Uterus (tissue), 4 donors: ENCODE results near the gene CXCR5. TPM values are rescaled to one million over a fixed set of nuclear protein-coding genes. Genes with fewer than 3 reads are reported as not detected.

Experiments used
- DNase-seq, 2 donors: peaks; one replicate each; pipeline ENCODE4 v3.0.0-alpha.2; 2019 to 2020
- H3K27ac ChIP-seq, 2 donors: fragments of 200-600 bp; sonication (generic); 1 replicate in 1 of 2; 2 replicates in 1 of 2; pipeline ENCODE4 v1.5.1; 2016 to 2018
- H3K27me3 ChIP-seq, 2 donors: fragments of 200-600 bp; sonication (generic); one replicate each; pipeline ENCODE4 v1.5.1; 2018 to 2019; ENCODE audit warnings: control low read depth in 1 of 2
- H3K36me3 ChIP-seq, 2 donors: fragments of 200-600 bp; sonication (generic); one replicate each; pipeline ENCODE4 v1.5.1; 2019; ENCODE audit warnings: control low read depth in 1 of 2
- H3K4me1 ChIP-seq, 2 donors: fragments of 200-600 bp; sonication (generic); one replicate each; pipeline ENCODE4 v1.5.1; 2018 to 2019; ENCODE audit warnings: control low read depth in 1 of 2
- H3K4me3 ChIP-seq, 2 donors: fragments of 200-600 bp; sonication (generic); 1 replicate in 1 of 2; 2 replicates in 1 of 2; pipeline ENCODE4 v1.5.1; 2018 to 2019; ENCODE audit warnings: mild to moderate bottlenecking in 1 of 2
- H3K9me3 ChIP-seq, 2 donors: fragments of 200-600 bp; sonication (generic); one replicate each; pipeline ENCODE4 v1.5.1; 2019; ENCODE audit warnings: control low read depth in 1 of 2
- CTCF ChIP-seq, 4 experiments: fragments of 200-600 bp in 2 of 4; fragments of 450-650 bp in 2 of 4; sonication (generic) in 2 of 4; IDR thresholded peaks; one replicate each; pipeline ENCODE4 v1.5.1; 2016 to 2019; ENCODE audit warnings: antibody characterized with exemption in 4 of 4, mild to moderate bottlenecking in 2 of 4, moderate library complexity in 1 of 4
- POLR2A ChIP-seq, 2 donors: fragments of 450-650 bp; IDR thresholded peaks; one replicate each; pipeline ENCODE4 v1.6.1; 2016; ENCODE audit warnings: antibody characterized with exemption in 2 of 2, mild to moderate bottlenecking in 1 of 2, moderate library complexity in 1 of 2
- intact Hi-C: fragments of 100-400 bp; cut with DNase I; formaldehyde crosslinking; loops from one replicate; pipeline ENCODE4 v1.15.1; 2023; ENCODE audit warnings: low total_unique reads
- total RNA-seq, 4 donors: library from RNA; depleted of rRNA in 3 of 4; stranded (reverse); fragments of >200 nt in 3 of 4; gene quantifications; one replicate each; pipeline versions ENCODE4 v1.1.0 to v1.2.4, GENCODE V29; 2014 to 2023
- donor health status: DM: yes; HTN: yes; CAD: no.

Gene CXCR5
- total RNA-seq, 4 donors from 2014 or later, result 0.14 TPM; not detected in 3

- Histone ChIP-seq H3K27me3 (no peaks in the 10 kb centered on the region), H3K4me1 (peaks cover 34 to 79% of the 10 kb centered on the region in 2 donors), H3K36me3 (no peaks in the 10 kb centered on the region), H3K27ac (peak overlapping the region; percentile 99 to 100), H3K4me3 (peak overlapping the region in 1 of 2 donors; percentile 9), H3K9me3 (no peaks in the 10 kb centered on the region)
- peak in 1 of 2 donors; percentile 41 for DNase-seq
- intact Hi-C loops, result no loop called here
- TF ChIP-seq POLR2A (IDR thresholded peaks at IDR 0.05) (no peak), CTCF (IDR thresholded peaks at IDR 0.05) (no peak)
Observed at GRCh38 chr11:118915941-118916841, 32.5 kb downstream of the CXCR5 start.

- intact Hi-C loops, result no loop called here
- Histone ChIP-seq H3K4me3 (peak overlapping the region in 1 of 2 donors; percentile 34), H3K4me1 (peaks cover 30 to 75% of the 10 kb centered on the region in 2 donors), H3K27ac (peak overlapping the region; percentile 99 to 100), H3K36me3 (no peaks in the 10 kb centered on the region), H3K9me3 (no peaks in the 10 kb centered on the region), H3K27me3 (no peaks in the 10 kb centered on the region)
- DNase-seq, result peak; percentile 81 to 83
- no peak for TF ChIP-seq CTCF (IDR thresholded peaks at IDR 0.05)
- peak in 1 of 2 donors; percentile 17 for TF ChIP-seq POLR2A (IDR thresholded peaks at IDR 0.05)
Observed at GRCh38 chr11:118916842-118917388, 33.2 kb downstream of the CXCR5 start.

GRCh38 chr11:118917481-118918127 lies 33.9 kb downstream of the CXCR5 start:
- TF ChIP-seq POLR2A (IDR thresholded peaks at IDR 0.05), result peak in 1 of 2 donors; percentile 24
- TF ChIP-seq CTCF (IDR thresholded peaks at IDR 0.05), result no peak
- Histone ChIP-seq H3K4me3 (peak overlapping the region; percentile 22 to 34), H3K27ac (peak overlapping the region; percentile 99 to 100), H3K36me3 (no peaks in the 10 kb centered on the region), H3K9me3 (no peaks in the 10 kb centered on the region), H3K27me3 (no peaks in the 10 kb centered on the region), H3K4me1 (peaks cover 27 to 72% of the 10 kb centered on the region in 2 donors)
- intact Hi-C loops, result no loop called here
- DNase-seq, result peak; percentile 82 to 89

- intact Hi-C loops, result no loop called here
- peak; percentile 87 to 89 for DNase-seq
- no peaks in the 10 kb centered on the region for H3K36me3 ChIP-seq
- H3K27me3 ChIP-seq, result no peaks in the 10 kb centered on the region
- peaks cover 26 to 72% of the 10 kb centered on the region in 2 donors for H3K4me1 ChIP-seq
- peak overlapping the region; percentile 99 to 100 for H3K27ac ChIP-seq
- H3K9me3 ChIP-seq, result no peaks in the 10 kb centered on the region
- peak overlapping the region; percentile 22 to 34 for H3K4me3 ChIP-seq
- peak in 1 of 4 experiments; percentile 10 for TF ChIP-seq CTCF (IDR thresholded peaks at IDR 0.05)
- peak in 1 of 2 donors; percentile 47 for TF ChIP-seq POLR2A (IDR thresholded peaks at IDR 0.05)
Observed at GRCh38 chr11:118918128-118918685, 34.5 kb downstream of the CXCR5 start.
